Body of pancreas (tissue), 4 donors: ENCODE results near the gene FAM193A.

Source experiments
- POLR2A ChIP-seq, 3 donors: fragments of 450-650 bp; IDR thresholded peaks; one replicate each; pipeline ENCODE4 v1.6.1; 2016; ENCODE audit warnings: antibody characterized with exemption in 3 of 3, mild to moderate bottlenecking in 2 of 3
- TF ChIP-seq, protein P1 (sequence below), 7 experiments: fragments of 450-650 bp in 4 of 7; fragments of 200-600 bp in 3 of 7; sonication (generic) in 3 of 7; IDR thresholded peaks; one replicate each; pipeline ENCODE4 v1.5.1; 2016 to 2019; ENCODE audit warnings: antibody characterized with exemption in 7 of 7

DNA sequence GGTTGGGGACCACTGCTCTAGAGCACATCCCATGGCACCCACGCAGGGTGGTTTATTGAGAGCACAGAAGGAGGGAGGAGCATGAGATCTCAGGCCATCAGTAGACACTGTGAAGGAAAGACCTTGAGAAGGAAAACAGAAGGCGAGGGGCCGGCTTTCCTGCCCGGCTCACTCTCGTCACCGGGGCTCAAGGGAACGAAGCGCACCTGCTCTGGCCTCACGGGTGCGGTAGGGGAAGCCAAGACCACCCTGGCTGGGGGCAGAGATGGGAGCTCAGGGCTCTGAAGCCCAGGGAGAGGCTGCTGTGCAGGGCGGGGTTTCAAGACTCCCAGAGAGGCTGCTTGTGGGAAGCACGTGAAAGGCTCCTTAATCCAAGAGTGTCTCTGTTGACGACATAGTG, 113.8 kb downstream of the FAM193A start:
- no peak for TF ChIP-seq POLR2A (IDR thresholded peaks at IDR 0.05)
- TF ChIP-seq, protein P1, sequence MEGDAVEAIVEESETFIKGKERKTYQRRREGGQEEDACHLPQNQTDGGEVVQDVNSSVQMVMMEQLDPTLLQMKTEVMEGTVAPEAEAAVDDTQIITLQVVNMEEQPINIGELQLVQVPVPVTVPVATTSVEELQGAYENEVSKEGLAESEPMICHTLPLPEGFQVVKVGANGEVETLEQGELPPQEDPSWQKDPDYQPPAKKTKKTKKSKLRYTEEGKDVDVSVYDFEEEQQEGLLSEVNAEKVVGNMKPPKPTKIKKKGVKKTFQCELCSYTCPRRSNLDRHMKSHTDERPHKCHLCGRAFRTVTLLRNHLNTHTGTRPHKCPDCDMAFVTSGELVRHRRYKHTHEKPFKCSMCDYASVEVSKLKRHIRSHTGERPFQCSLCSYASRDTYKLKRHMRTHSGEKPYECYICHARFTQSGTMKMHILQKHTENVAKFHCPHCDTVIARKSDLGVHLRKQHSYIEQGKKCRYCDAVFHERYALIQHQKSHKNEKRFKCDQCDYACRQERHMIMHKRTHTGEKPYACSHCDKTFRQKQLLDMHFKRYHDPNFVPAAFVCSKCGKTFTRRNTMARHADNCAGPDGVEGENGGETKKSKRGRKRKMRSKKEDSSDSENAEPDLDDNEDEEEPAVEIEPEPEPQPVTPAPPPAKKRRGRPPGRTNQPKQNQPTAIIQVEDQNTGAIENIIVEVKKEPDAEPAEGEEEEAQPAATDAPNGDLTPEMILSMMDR (IDR thresholded peaks at IDR 0.05) = no peak
